Activated CD4-positive, alpha-beta T cell treated with anti-CD3 and anti-CD28 coated beads for 36 hours (primary cell): ENCODE results near the gene PLBD2. TPM values are rescaled to one million over a fixed set of nuclear protein-coding genes. Genes with fewer than 3 reads are reported as not detected.

Experiments
- ATAC-seq: fragments of 200-7000 bp; cut with Tn5 transposase; one replicate; pipeline ENCODE4 v1.10.0; 2021; ENCODE audit warnings: mild to moderate bottlenecking, moderate library complexity
- CTCF ChIA-PET: fragments of 350-600 bp; sonication (Branson Sonifier 250); formaldehyde crosslinking; loops from one replicate; lab custom pipeline; 2021; ENCODE audit warnings: antibody characterized with exemption; lab: Charles Lee
- POLR2A ChIA-PET: fragments of 350-600 bp; sonication (Branson Sonifier 250); formaldehyde crosslinking; loops from one replicate; lab custom pipeline; 2021; ENCODE audit warnings: antibody characterized with exemption, inconsistent platforms; lab: Charles Lee
- DNase-seq: peaks from one replicate; pipeline ENCODE4 v3.0.0-alpha.2; 2020
- H3K27ac Mint-ChIP-seq: one replicate; pipeline ENCODE4 v1.8.0; 2021; ENCODE audit warnings: mixed read lengths
- H3K27me3 Mint-ChIP-seq: one replicate; pipeline ENCODE4 v1.8.0; 2021; ENCODE audit warnings: mixed read lengths
- H3K36me3 Mint-ChIP-seq: one replicate; pipeline ENCODE4 v1.8.0; 2021; ENCODE audit warnings: low read depth, mixed read lengths
- H3K4me1 Mint-ChIP-seq: one replicate; pipeline ENCODE4 v1.8.0; 2021; ENCODE audit warnings: mixed read lengths
- H3K4me3 Mint-ChIP-seq: one replicate; pipeline ENCODE4 v1.8.0; 2021; ENCODE audit warnings: mild to moderate bottlenecking, moderate library complexity, mixed read lengths
- H3K9me3 Mint-ChIP-seq: one replicate; pipeline ENCODE4 v1.8.0; 2021; ENCODE audit warnings: low read depth, mixed read lengths
- intact Hi-C, 2 experiments: fragments of 100-400 bp; cut with DNase I in 1 of 2; cut with micrococcal nuclease in 1 of 2; formaldehyde crosslinking; loops; one replicate each; pipeline versions ENCODE4 v1.14.2 to v1.15.1; 2022 to 2024; cut with DNase I, micrococcal nuclease
- total RNA-seq, 2 experiments: library from RNA; stranded (reverse); gene quantifications; one replicate each; pipeline ENCODE4 v1.2.3, GENCODE V29; 2021

PLBD2 gene
- total RNA-seq, 2 experiments from 2014 or later = 13.7 to 17.3 TPM

DNA sequence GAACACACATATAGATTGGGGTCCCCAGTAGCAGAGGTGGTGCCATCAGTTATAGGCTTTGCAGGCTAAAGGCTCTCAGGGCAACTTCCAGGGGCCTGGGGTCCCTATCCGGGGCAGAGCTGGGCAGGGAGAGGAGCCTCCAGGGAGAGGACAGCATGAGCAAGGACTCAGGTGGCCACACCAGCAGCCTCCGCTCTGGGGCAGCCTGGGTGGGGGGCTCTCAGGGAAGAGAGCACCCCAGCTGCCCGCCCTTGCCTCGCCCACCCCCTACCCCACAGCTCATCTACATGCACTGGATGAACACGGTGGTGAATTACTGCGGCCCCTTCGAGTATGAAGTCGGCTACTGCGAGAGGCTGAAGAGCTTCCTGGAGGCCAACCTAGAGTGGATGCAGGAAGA, 14.0 kb downstream of the PLBD2 start:
- intact Hi-C loops = no loop called here
- Mint-ChIP-seq H3K27me3 (no peaks in the 10 kb centered on the region), H3K27ac (no peak overlapping the region), H3K36me3 (peaks cover 25% of the 10 kb centered on the region), H3K4me3 (no peak overlapping the region), H3K4me1 (no peaks in the 10 kb centered on the region), H3K9me3 (no peaks in the 10 kb centered on the region)
- ATAC-seq (no peak), DNase-seq (no peak)
- ChIA-PET POLR2A (no interaction called here), CTCF (no interaction called here)

DNA sequence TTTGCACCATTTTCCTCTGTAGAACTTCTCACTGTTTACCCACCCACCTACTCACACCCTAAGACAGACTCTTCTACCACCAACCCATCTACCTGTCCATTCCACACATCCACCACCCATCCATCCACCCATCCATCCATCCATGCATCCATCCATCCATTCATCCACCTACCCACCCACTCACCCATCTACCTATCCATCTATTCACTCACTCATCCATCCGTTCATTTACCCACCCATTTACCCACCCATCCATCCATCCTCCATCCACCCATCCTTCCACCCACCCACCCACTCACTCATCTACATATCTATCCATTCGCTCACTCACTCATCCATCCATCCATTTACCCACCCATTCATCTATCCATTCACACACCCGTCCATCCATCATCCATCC, 15.1 kb downstream of the PLBD2 start:
- Mint-ChIP-seq H3K36me3 (peaks cover 28% of the 10 kb centered on the region), H3K27ac (no peak overlapping the region), H3K4me1 (no peaks in the 10 kb centered on the region), H3K4me3 (no peak overlapping the region), H3K9me3 (no peaks in the 10 kb centered on the region), H3K27me3 (no peaks in the 10 kb centered on the region)
- CTCF ChIA-PET = no interaction called here
- POLR2A ChIA-PET = no interaction called here
- DNase-seq (no peak), ATAC-seq (no peak)
- intact Hi-C loops = no loop called here

- Mint-ChIP-seq H3K27me3 (no peaks in the 10 kb centered on the region), H3K9me3 (no peaks in the 10 kb centered on the region), H3K27ac (no peak overlapping the region), H3K4me1 (no peaks in the 10 kb centered on the region), H3K4me3 (no peak overlapping the region), H3K36me3 (peaks cover 28% of the 10 kb centered on the region)
- ChIA-PET CTCF (no interaction called here), POLR2A (no interaction called here)
- no peak for ATAC-seq
- DNase-seq = peak; percentile 16
- intact Hi-C loops = no loop called here
Observed at GRCh38 chr12:113373969-113374368, 15.6 kb downstream of the PLBD2 start.

DNA sequence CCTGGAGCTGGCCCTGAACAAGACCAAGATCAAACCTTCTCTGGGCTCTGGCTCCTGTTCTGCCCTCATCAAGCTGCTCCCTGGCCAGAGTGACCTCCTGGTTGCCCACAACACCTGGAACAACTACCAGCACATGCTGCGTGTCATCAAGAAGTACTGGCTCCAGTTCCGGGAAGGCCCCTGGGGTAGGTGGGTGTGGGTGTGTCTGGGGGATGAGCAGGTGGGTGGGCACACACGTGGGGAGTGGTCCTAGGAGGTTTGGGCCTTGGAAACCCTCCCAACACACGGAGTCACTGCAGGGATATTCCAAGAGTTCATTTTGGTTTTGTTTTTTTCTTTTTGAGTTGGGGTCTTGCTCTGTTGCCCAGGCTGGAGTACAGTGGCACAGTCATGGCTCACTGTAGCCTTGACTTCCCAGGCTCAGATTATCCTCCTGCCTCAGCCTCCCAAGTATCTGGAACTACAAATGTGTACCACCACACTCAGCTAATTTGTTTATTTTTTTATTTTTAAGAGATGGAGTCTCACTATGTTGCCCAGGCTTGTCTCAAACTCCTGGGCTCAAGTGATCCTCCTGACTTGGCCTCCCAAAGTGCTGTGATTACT, 16.5 kb downstream of the PLBD2 start:
- H3K36me3 Mint-ChIP-seq = peaks cover 28% of the 10 kb centered on the region
- intact Hi-C loops = no loop called here
- no peaks in the 10 kb centered on the region for H3K27me3 Mint-ChIP-seq
- no peak for DNase-seq
- H3K4me1 Mint-ChIP-seq = no peaks in the 10 kb centered on the region
- ChIA-PET CTCF (interaction anchor here (0.6 kb wide), 1 partner anchor 220 kb away, joined by 3 read pairs; no protein-coding TSS in a partner anchor), POLR2A (no interaction called here)
- no peaks in the 10 kb centered on the region for H3K9me3 Mint-ChIP-seq
- H3K27ac Mint-ChIP-seq = no peak overlapping the region
- ATAC-seq = no peak
- H3K4me3 Mint-ChIP-seq = no peak overlapping the region

- peaks cover 27% of the 10 kb centered on the region for H3K36me3 Mint-ChIP-seq
- intact Hi-C loops = no loop called here
- no peak for DNase-seq
- ATAC-seq = no peak
- no peaks in the 10 kb centered on the region for H3K9me3 Mint-ChIP-seq
- no peak overlapping the region for H3K4me3 Mint-ChIP-seq
- no peak overlapping the region for H3K27ac Mint-ChIP-seq
- ChIA-PET CTCF (no interaction called here), POLR2A (interaction anchor here (0.7 kb wide), 1 partner anchor 142 kb away, joined by 3 read pairs; no protein-coding TSS in a partner anchor)
- no peaks in the 10 kb centered on the region for H3K4me1 Mint-ChIP-seq
- H3K27me3 Mint-ChIP-seq = no peaks in the 10 kb centered on the region
Observed at GRCh38 chr12:113378291-113378690, 19.9 kb downstream of the PLBD2 start.

- no peak for DNase-seq
- ChIA-PET CTCF (interaction anchor here (0.7 kb wide), 1 partner anchor 375 kb away, joined by 3 read pairs; no protein-coding TSS in a partner anchor), POLR2A (no interaction called here)
- H3K4me1 Mint-ChIP-seq = no peaks in the 10 kb centered on the region
- H3K27ac Mint-ChIP-seq = no peak overlapping the region
- no peaks in the 10 kb centered on the region for H3K27me3 Mint-ChIP-seq
- H3K4me3 Mint-ChIP-seq = no peak overlapping the region
- no peaks in the 10 kb centered on the region for H3K9me3 Mint-ChIP-seq
- intact Hi-C loops = no loop called here
- peaks cover 22% of the 10 kb centered on the region for H3K36me3 Mint-ChIP-seq
- ATAC-seq = no peak
Observed at GRCh38 chr12:113381220-113381619, 22.8 kb downstream of the PLBD2 start.

- H3K27ac Mint-ChIP-seq = no peak overlapping the region
- ChIA-PET POLR2A (no interaction called here), CTCF (no interaction called here)
- peaks cover 19% of the 10 kb centered on the region for H3K36me3 Mint-ChIP-seq
- no peak overlapping the region for H3K4me3 Mint-ChIP-seq
- no peaks in the 10 kb centered on the region for H3K4me1 Mint-ChIP-seq
- intact Hi-C loops = no loop called here
- DNase-seq (no peak), ATAC-seq (no peak)
- H3K9me3 Mint-ChIP-seq = no peaks in the 10 kb centered on the region
- no peaks in the 10 kb centered on the region for H3K27me3 Mint-ChIP-seq
Observed at GRCh38 chr12:113382206-113382605, 23.8 kb downstream of the PLBD2 start.

GRCh38 chr12:113384778-113385177, 26.4 kb downstream of the PLBD2 start:
- Mint-ChIP-seq H3K9me3 (no peaks in the 10 kb centered on the region), H3K4me3 (no peak overlapping the region), H3K36me3 (peaks cover 24% of the 10 kb centered on the region), H3K27me3 (no peaks in the 10 kb centered on the region), H3K4me1 (no peaks in the 10 kb centered on the region), H3K27ac (no peak overlapping the region)
- ATAC-seq (no peak), DNase-seq (no peak)
- intact Hi-C loops = no loop called here
- ChIA-PET POLR2A (no interaction called here), CTCF (interaction anchor here (0.7 kb wide), 1 partner anchor 13 kb away, joined by 3 read pairs; no protein-coding TSS in a partner anchor)

DNA sequence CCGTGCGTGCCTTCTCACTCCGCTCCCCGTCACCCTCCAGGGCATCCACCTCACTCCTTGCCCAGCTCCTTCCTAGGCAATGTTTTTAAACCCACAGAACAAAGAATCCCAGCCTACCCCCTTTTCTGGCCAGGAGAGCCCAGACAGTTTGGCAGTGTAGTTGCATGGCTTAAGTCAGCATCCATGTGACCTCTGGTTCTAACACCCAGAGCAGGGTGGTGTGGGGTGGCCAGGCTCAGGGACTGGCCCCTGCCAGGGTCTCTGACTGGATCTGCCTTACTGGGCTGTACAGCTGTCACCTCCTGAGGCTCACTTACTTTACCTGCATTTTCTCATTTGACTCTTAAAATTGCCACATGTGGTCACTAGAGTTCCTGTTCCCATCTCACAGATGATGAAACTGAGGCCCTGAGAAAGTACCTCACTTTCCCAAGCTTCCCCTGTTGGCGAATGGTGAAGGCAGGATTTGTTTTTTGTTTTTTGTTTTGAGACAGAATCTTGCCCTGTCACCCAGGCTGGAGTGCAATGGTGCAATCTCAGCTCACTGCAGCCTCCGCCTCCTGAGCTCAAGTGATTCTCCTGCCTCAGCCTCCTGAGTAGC, 27.0 kb downstream of the PLBD2 start:
- ChIA-PET POLR2A (no interaction called here), CTCF (interaction anchor here (0.6 to 0.7 kb wide), 2 partner anchors 76 to 99 kb away, joined by 3 read pairs; no protein-coding TSS in a partner anchor)
- peaks cover 24% of the 10 kb centered on the region for H3K36me3 Mint-ChIP-seq
- intact Hi-C loops = no loop called here
- H3K9me3 Mint-ChIP-seq = no peaks in the 10 kb centered on the region
- H3K4me1 Mint-ChIP-seq = no peaks in the 10 kb centered on the region
- H3K27ac Mint-ChIP-seq = no peak overlapping the region
- no peak for ATAC-seq
- no peak overlapping the region for H3K4me3 Mint-ChIP-seq
- H3K27me3 Mint-ChIP-seq = no peaks in the 10 kb centered on the region
- DNase-seq = no peak

DNA sequence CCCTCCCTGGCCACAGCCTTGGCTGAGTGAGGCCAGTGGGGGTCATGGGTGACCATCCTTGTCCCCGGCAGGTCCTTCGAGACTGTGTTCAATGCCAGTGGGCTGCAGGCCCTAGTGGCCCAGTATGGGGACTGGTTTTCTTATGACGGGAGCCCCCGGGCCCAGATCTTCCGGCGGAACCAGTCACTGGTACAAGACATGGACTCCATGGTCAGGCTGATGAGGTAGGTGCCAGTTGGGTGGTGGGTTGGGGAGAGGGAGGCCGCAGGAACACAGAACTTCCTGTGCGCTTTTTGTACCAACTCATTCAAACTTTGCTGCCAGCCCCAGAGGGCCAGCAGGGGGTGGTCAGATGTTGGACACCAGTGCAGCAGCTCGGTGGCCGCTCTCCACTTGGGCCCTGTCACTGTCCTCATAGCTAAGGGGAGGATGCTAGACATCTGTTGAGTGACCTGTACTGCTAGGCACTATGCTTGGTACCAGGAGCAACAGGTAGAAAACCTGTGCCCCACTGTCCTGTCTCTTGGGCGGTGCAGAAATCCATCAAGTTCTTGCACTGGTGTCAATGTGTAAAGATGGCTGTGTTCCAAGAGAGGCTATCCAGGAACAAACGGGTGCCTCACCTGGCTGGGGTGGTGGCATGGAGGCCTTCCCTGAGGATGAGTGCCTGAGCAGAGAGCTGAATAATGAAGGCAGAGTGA, 28.6 kb downstream of the PLBD2 start:
- POLR2A ChIA-PET = no interaction called here
- CTCF ChIA-PET = interaction anchor here (0.6 kb wide), 2 partner anchors 129 to 236 kb away, joined by 4 read pairs; no protein-coding TSS in a partner anchor
- DNase-seq (no peak), ATAC-seq (no peak)
- Mint-ChIP-seq H3K4me3 (no peak overlapping the region), H3K4me1 (no peaks in the 10 kb centered on the region), H3K36me3 (peaks cover 21% of the 10 kb centered on the region), H3K9me3 (no peaks in the 10 kb centered on the region), H3K27ac (no peak overlapping the region), H3K27me3 (no peaks in the 10 kb centered on the region)
- intact Hi-C loops = no loop called here

DNA sequence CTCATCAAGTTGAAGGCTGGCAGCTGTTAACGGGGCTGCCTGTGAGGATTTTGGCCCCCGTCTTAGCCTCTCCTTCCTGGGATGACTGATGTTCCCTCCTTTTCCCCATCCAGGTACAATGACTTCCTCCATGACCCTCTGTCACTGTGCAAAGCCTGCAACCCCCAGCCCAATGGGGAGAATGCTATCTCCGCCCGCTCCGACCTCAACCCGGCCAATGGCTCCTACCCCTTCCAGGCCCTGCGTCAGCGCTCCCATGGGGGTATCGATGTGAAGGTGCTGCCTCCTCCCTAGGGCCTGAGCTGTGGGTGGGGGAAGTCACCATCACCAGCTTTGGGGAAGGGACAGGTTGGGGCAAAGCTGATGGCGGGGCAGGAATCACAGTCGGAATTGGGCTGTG, 29.2 kb downstream of the PLBD2 start:
- intact Hi-C loops = no loop called here
- Mint-ChIP-seq H3K9me3 (no peaks in the 10 kb centered on the region), H3K36me3 (peaks cover 21% of the 10 kb centered on the region), H3K4me3 (no peak overlapping the region), H3K27me3 (no peaks in the 10 kb centered on the region), H3K27ac (no peak overlapping the region), H3K4me1 (no peaks in the 10 kb centered on the region)
- ChIA-PET CTCF (interaction anchor here (0.6 kb wide), 1 partner anchor 130 kb away, joined by 4 read pairs; no protein-coding TSS in a partner anchor), POLR2A (no interaction called here)
- DNase-seq = no peak
- ATAC-seq = no peak

- Mint-ChIP-seq H3K36me3 (peaks cover 21% of the 10 kb centered on the region), H3K9me3 (no peaks in the 10 kb centered on the region), H3K27me3 (no peaks in the 10 kb centered on the region), H3K4me3 (no peak overlapping the region), H3K4me1 (no peaks in the 10 kb centered on the region), H3K27ac (no peak overlapping the region)
- DNase-seq (no peak), ATAC-seq (no peak)
- POLR2A ChIA-PET = no interaction called here
- intact Hi-C loops = no loop called here
- CTCF ChIA-PET = no interaction called here
Observed at GRCh38 chr12:113388351-113388750, 30.0 kb downstream of the PLBD2 start.
